ENCODE measurements around the gene TSEN15. TPM values are rescaled to one million over a fixed set of nuclear protein-coding genes. Genes with fewer than 3 reads are reported as not detected.

The TSEN15 gene
- total RNA-seq, 1 experiment from 2014 or later, result 31.1 TPM

DNA sequence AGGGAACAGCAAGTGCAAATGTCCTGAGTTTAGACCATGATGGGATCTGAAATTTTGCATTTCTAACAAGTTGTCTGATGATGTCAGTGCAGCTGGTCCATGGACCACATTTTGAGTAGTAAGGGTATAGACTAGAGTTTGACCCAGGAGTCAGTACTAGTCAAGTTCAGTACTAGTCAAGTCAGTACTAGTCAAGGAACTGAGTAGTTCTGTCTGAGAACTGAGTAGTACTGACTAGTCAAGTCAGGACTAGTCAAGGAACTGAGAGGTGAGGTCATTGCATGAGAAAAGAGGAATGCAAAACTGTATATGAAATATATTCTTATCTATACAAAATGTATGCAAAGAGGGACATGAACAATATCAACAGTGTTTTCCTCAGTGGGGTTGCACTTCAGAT is 34.1 kb downstream of the TSEN15 start:
- CTCF ChIA-PET, result no interaction called here
- no peak overlapping the region for H3K27ac ChIP-seq (ENCODE audit: low read depth, low read length)
- H3K36me3 ChIP-seq (ENCODE audit: control insufficient read depth in 1 of 2, insufficient read depth in 2 of 2, low read length in 2 of 2), result no peaks in the 10 kb centered on the region
- POLR2A ChIA-PET, result no interaction called here
- H3K27me3 ChIP-seq (ENCODE audit: insufficient read depth, low read length), result no peaks in the 10 kb centered on the region
- H3K79me2 ChIP-seq (ENCODE audit: insufficient read depth, low read length), result no peaks in the 10 kb centered on the region
- no peaks in the 10 kb centered on the region for H3K9me3 ChIP-seq (ENCODE audit: control insufficient read depth in 1 of 2, insufficient read depth in 1 of 2, low read depth in 1 of 2, low read length in 2 of 2)
- no TSS peak for BruUV-seq (replicated peaks)
- ATAC-seq, result no peak
- no peaks in the 10 kb centered on the region for H3K4me1 ChIP-seq (ENCODE audit: control insufficient read depth in 1 of 2, insufficient read depth in 2 of 2, low read length in 2 of 2)
- intact Hi-C loops (cut with micrococcal nuclease), result no loop called here
- H2AFZ ChIP-seq (ENCODE audit: low read depth, low read length, poor library complexity, severe bottlenecking), result no peak overlapping the region
- TF ChIP-seq ZFX (IDR thresholded peaks at IDR 0.05), result no peak
- no peak for TF ChIP-seq POLR2A (IDR thresholded peaks at IDR 0.05; ENCODE audit: borderline replicate concordance, extremely low read depth, insufficient read depth, insufficient read length)
- TF ChIP-seq YY1 (IDR thresholded peaks at IDR 0.05; ENCODE audit: extremely low read depth, insufficient replicate concordance, low read depth, low read length), result no peak
- no peak for TF ChIP-seq SIN3A (IDR thresholded peaks at IDR 0.05; ENCODE audit: low read depth)
- no peak for TF ChIP-seq POLR2AphosphoS5 (IDR thresholded peaks at IDR 0.05; ENCODE audit: low read depth, low read length)
- TF ChIP-seq EZH2 (IDR thresholded peaks at IDR 0.05), result no peak
- no peak for TF ChIP-seq SP1 (IDR thresholded peaks at IDR 0.05; ENCODE audit: low read depth)
- TF ChIP-seq JUND (IDR thresholded peaks at IDR 0.05), result no peak
- no peak for TF ChIP-seq REST (IDR thresholded peaks at IDR 0.05; ENCODE audit: low read depth)
- TF ChIP-seq SRF (IDR thresholded peaks at IDR 0.05; ENCODE audit: low read depth), result no peak
- no peak for TF ChIP-seq CBX3 (IDR thresholded peaks at IDR 0.05; ENCODE audit: low read depth)
- TF ChIP-seq, protein P1, sequence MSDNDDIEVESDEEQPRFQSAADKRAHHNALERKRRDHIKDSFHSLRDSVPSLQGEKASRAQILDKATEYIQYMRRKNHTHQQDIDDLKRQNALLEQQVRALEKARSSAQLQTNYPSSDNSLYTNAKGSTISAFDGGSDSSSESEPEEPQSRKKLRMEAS (IDR thresholded peaks at IDR 0.05), result no peak
- TF ChIP-seq, protein P2, sequence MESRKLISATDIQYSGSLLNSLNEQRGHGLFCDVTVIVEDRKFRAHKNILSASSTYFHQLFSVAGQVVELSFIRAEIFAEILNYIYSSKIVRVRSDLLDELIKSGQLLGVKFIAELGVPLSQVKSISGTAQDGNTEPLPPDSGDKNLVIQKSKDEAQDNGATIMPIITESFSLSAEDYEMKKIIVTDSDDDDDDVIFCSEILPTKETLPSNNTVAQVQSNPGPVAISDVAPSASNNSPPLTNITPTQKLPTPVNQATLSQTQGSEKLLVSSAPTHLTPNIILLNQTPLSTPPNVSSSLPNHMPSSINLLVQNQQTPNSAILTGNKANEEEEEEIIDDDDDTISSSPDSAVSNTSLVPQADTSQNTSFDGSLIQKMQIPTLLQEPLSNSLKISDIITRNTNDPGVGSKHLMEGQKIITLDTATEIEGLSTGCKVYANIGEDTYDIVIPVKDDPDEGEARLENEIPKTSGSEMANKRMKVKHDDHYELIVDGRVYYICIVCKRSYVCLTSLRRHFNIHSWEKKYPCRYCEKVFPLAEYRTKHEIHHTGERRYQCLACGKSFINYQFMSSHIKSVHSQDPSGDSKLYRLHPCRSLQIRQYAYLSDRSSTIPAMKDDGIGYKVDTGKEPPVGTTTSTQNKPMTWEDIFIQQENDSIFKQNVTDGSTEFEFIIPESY (IDR thresholded peaks at IDR 0.05; ENCODE audit: extremely low read depth, insufficient replicate concordance, low read length), result no peak
- TF ChIP-seq CEBPB (IDR thresholded peaks at IDR 0.05; ENCODE audit: low read depth), result no peak
- TF ChIP-seq ELF1 (IDR thresholded peaks at IDR 0.05; ENCODE audit: borderline replicate concordance, low read depth), result no peak
- no peak for DNase-seq (ENCODE audit: low read depth, low spot score)
- no peaks in the 10 kb centered on the region for H3K9me2 ChIP-seq (ENCODE audit: insufficient read depth)
- H3K4me3 ChIP-seq (replicated peaks in 1 of 2; ENCODE audit: low read depth in 1 of 2, low read length in 2 of 2), result no peak overlapping the region
- no peak overlapping the region for H3K9ac ChIP-seq (ENCODE audit: low read length)
- H3K4me2 ChIP-seq (ENCODE audit: low read length), result no peak overlapping the region
- H4K20me1 ChIP-seq (ENCODE audit: insufficient read depth), result no peaks in the 10 kb centered on the region
- RAD21 ChIA-PET (ENCODE audit: low non-redundant PET in 1 of 2, low total read pairs in 2 of 2, uncharacterized antibody in 2 of 2, unreplicated experiment in 2 of 2), result no interaction called here
